Astrocyte (in vitro differentiated cells and primary cell): ENCODE data around the gene TLNRD1. TPM values are rescaled to one million over a fixed set of nuclear protein-coding genes. Genes with fewer than 3 reads are reported as not detected.

ENCODE experiments used
- DNase-seq: peaks from one replicate; pipeline ENCODE4 v3.0.0-alpha.2; 2010; ENCODE audit warnings: low read depth
- FAIRE-seq: peaks from 2 replicates; lab custom pipeline; 2011; peaks lifted over from hg19 to GRCh38; lab: Jason Lieb, UNC
- H2AFZ ChIP-seq: 2 replicates; pipeline ENCODE4 v1.6.0; 2012; ENCODE audit warnings: low read depth, low read length, inconsistent platforms
- H3K27ac ChIP-seq: 2 replicates; pipeline ENCODE4 v1.5.1; 2011; ENCODE audit warnings: low read depth, low read length, inconsistent platforms
- H3K27me3 ChIP-seq: 2 replicates; pipeline ENCODE4 v1.6.0; 2011; ENCODE audit warnings: low read length, inconsistent platforms; ENCODE audit not compliant: insufficient read depth
- H3K36me3 ChIP-seq: 2 replicates; pipeline ENCODE4 v1.5.1; 2011; ENCODE audit warnings: low read length, inconsistent platforms; ENCODE audit not compliant: insufficient read depth
- H3K4me1 ChIP-seq: 2 replicates; pipeline ENCODE4 v1.5.1; 2011; ENCODE audit warnings: low read length, inconsistent platforms; ENCODE audit not compliant: insufficient read depth
- H3K4me2 ChIP-seq: 2 replicates; pipeline ENCODE4 v1.6.0; 2012; ENCODE audit warnings: low read length, inconsistent platforms
- H3K4me3 ChIP-seq: 2 replicates; pipeline ENCODE4 v1.5.1; 2011; ENCODE audit warnings: low read depth, mild to moderate bottlenecking, low read length, inconsistent platforms; ENCODE audit not compliant: insufficient read depth
- H3K79me2 ChIP-seq: 2 replicates; pipeline ENCODE4 v1.6.0; 2012; ENCODE audit warnings: mild to moderate bottlenecking, low read length, inconsistent platforms; ENCODE audit not compliant: insufficient read depth
- H3K9ac ChIP-seq: 2 replicates; pipeline ENCODE4 v1.6.0; 2012; ENCODE audit warnings: mild to moderate bottlenecking, low read length, inconsistent platforms
- H3K9me3 ChIP-seq: 2 replicates; pipeline ENCODE4 v1.5.1; 2012; ENCODE audit warnings: low read depth, mild to moderate bottlenecking, low read length, inconsistent platforms; ENCODE audit not compliant: insufficient read depth
- H4K20me1 ChIP-seq: 2 replicates; pipeline ENCODE4 v1.6.0; 2012; ENCODE audit warnings: low read length, inconsistent platforms; ENCODE audit not compliant: insufficient read depth
- H3K27ac Mint-ChIP-seq: one replicate; pipeline ENCODE4 v1.8.0; 2021; ENCODE audit warnings: mild to moderate bottlenecking, mixed read lengths; ENCODE audit not compliant: unreplicated experiment
- H3K27me3 Mint-ChIP-seq: one replicate; pipeline ENCODE4 v1.8.0; 2021; ENCODE audit warnings: low read depth, mixed read lengths; ENCODE audit not compliant: unreplicated experiment
- H3K36me3 Mint-ChIP-seq: one replicate; pipeline ENCODE4 v1.8.0; 2021; ENCODE audit warnings: low read depth, mixed read lengths; ENCODE audit not compliant: unreplicated experiment
- H3K4me1 Mint-ChIP-seq: one replicate; pipeline ENCODE4 v1.8.0; 2021; ENCODE audit warnings: low read depth, mixed read lengths; ENCODE audit not compliant: unreplicated experiment
- H3K4me3 Mint-ChIP-seq: one replicate; pipeline ENCODE4 v1.8.0; 2021; ENCODE audit warnings: mild to moderate bottlenecking, moderate library complexity, mixed read lengths; ENCODE audit not compliant: unreplicated experiment
- H3K9me3 Mint-ChIP-seq: one replicate; pipeline ENCODE4 v1.8.0; 2021; ENCODE audit warnings: mild to moderate bottlenecking, mixed read lengths; ENCODE audit not compliant: unreplicated experiment
- EZH2 ChIP-seq: IDR thresholded peaks from 2 replicates; pipeline ENCODE4 v1.6.1; 2012; ENCODE audit warnings: mild to moderate bottlenecking, low read length, inconsistent platforms; ENCODE audit not compliant: insufficient read depth
- total RNA-seq: library from RNA; stranded (reverse); gene quantifications from 2 replicates; pipeline ENCODE4 v1.2.1, GENCODE V29; 2021
- TF ChIP-seq, protein P1 (sequence below): IDR thresholded peaks from 2 replicates; pipeline ENCODE4 v1.5.1; 2011; ENCODE audit warnings: low read depth, mild to moderate bottlenecking, inconsistent platforms, low read length, moderate library complexity; ENCODE audit not compliant: insufficient read depth

The TLNRD1 gene
- total RNA-seq, 1 donor from 2014 or later = 24.2 TPM

DNA sequence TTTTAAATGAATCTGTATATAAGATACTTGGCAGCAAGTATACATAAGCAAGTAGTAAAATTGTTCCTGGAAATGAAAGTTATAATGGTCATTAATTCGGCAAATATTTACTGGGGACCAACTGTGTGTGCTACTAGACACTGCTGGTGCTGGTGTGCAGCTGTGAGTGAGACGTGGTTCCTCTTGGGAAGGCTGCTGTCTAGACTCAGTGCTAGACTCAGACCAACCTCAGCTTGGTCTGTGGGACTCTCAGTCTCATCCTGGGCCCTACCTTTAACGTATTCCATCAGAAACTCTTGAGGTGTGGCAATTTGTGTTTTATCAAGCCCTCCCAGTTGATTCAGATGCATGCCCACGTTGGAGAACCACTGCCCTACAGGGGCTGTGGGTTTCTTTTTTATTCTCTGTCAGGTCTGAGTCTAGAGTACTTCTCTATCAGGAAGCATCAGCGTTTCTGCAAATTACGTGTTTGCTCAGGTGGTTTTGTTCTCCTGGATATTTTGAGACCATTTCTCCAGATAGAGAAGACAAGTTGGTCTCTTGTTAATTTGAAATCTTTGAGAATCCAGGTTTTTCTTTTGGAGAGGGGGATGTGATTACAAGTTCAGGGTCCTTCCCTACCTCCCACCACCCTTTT lies 6.8 kb downstream of the TLNRD1 start:
- peaks cover 64% of the 10 kb centered on the region for H3K79me2 ChIP-seq
- H3K27ac ChIP-seq = no peak overlapping the region
- Mint-ChIP-seq H3K27ac (no peak overlapping the region), H3K36me3 (peaks cover 2% of the 10 kb centered on the region), H3K9me3 (no peaks in the 10 kb centered on the region), H3K4me1 (peaks cover 14% of the 10 kb centered on the region), H3K27me3 (no peaks in the 10 kb centered on the region), H3K4me3 (no peak overlapping the region)
- no peak overlapping the region for H3K9ac ChIP-seq
- peaks cover 13% of the 10 kb centered on the region for H3K4me1 ChIP-seq
- no peaks in the 10 kb centered on the region for H3K27me3 ChIP-seq
- H3K36me3 ChIP-seq = peaks cover 9% of the 10 kb centered on the region
- H2AFZ ChIP-seq = no peak overlapping the region
- H3K9me3 ChIP-seq = no peaks in the 10 kb centered on the region
- no peak for FAIRE-seq
- H3K4me2 ChIP-seq = no peak overlapping the region
- TF ChIP-seq, protein P1, sequence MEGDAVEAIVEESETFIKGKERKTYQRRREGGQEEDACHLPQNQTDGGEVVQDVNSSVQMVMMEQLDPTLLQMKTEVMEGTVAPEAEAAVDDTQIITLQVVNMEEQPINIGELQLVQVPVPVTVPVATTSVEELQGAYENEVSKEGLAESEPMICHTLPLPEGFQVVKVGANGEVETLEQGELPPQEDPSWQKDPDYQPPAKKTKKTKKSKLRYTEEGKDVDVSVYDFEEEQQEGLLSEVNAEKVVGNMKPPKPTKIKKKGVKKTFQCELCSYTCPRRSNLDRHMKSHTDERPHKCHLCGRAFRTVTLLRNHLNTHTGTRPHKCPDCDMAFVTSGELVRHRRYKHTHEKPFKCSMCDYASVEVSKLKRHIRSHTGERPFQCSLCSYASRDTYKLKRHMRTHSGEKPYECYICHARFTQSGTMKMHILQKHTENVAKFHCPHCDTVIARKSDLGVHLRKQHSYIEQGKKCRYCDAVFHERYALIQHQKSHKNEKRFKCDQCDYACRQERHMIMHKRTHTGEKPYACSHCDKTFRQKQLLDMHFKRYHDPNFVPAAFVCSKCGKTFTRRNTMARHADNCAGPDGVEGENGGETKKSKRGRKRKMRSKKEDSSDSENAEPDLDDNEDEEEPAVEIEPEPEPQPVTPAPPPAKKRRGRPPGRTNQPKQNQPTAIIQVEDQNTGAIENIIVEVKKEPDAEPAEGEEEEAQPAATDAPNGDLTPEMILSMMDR = no peak
- no peak for TF ChIP-seq EZH2
- H4K20me1 ChIP-seq = peaks cover 76% of the 10 kb centered on the region
- no peak overlapping the region for H3K4me3 ChIP-seq
- no peak for DNase-seq

DNA sequence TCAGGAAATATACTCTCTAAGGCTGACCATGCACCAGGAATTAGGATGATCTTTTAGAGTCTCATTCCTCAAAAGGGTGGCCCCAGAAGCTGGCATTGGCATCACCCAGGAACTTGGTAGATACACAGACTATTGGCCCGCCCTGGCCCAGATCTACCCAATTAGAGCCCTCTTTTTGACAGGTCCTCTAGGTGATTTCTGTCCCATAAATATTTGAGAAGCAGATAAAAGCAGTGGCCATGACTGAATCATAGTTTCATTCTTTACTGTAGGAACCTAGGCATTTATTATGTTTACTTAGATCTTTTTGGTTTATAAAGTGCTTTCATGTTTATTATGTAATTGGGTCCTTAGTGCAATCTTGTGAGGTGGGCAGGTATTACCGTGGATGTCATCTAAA lies 7.6 kb downstream of the TLNRD1 start:
- Mint-ChIP-seq H3K4me3 (no peak overlapping the region), H3K27me3 (no peaks in the 10 kb centered on the region), H3K36me3 (peaks cover 2% of the 10 kb centered on the region)

More for the DNA sequence above, 7.6 kb downstream of the TLNRD1 start:
- Histone ChIP-seq H4K20me1 (peaks cover 68% of the 10 kb centered on the region), H3K4me2 (no peak overlapping the region), H3K36me3 (peaks cover 9% of the 10 kb centered on the region), H2AFZ (no peak overlapping the region), H3K9me3 (no peaks in the 10 kb centered on the region), H3K27me3 (no peaks in the 10 kb centered on the region), H3K4me1 (peaks cover 7% of the 10 kb centered on the region), H3K27ac (no peak overlapping the region), H3K79me2 (peaks cover 57% of the 10 kb centered on the region), H3K9ac (no peak overlapping the region), H3K4me3 (no peak overlapping the region)
- TF ChIP-seq, protein P1 = no peak
- TF ChIP-seq EZH2 = no peak
- DNase-seq = no peak
- Mint-ChIP-seq H3K4me1 (peaks cover 14% of the 10 kb centered on the region), H3K9me3 (no peaks in the 10 kb centered on the region), H3K27ac (no peak overlapping the region)
- no peak for FAIRE-seq
